NCI-H748 (cell line): ENCODE data around the gene SLC25A34.

Source experiments
- DNase-seq: peaks from one replicate; lab custom pipeline; 2025; ENCODE audit not compliant: unreplicated experiment; lab: John Stamatoyannopoulos, UW

The SLC25A34 gene

GRCh38 chr1:15771836-15772515 lies 35.9 kb downstream of the SLC25A34 start:
- no peak for DNase-seq

GRCh38 chr1:15775706-15776105 lies 39.6 kb downstream of the SLC25A34 start:
- DNase-seq, result no peak

GRCh38 chr1:15777909-15778707 lies 42.0 kb downstream of the SLC25A34 start:
- no peak for DNase-seq

- no peak for DNase-seq
Observed at GRCh38 chr1:15785683-15786082, 49.6 kb downstream of the SLC25A34 start.

GRCh38 chr1:15786581-15786980 lies 50.5 kb downstream of the SLC25A34 start:
- DNase-seq, result no peak

GRCh38 chr1:15788624-15789301 lies 52.7 kb downstream of the SLC25A34 start:
- DNase-seq, result no peak
